Skin epidermis (tissue), 12 donors: ENCODE results near the gene NECTIN4.

Source experiments
- H3K27ac ChIP-seq, 21 experiments: fragments of 200-600 bp; sonication (generic) in 11 of 21; one replicate each; pipeline ENCODE4 v1.5.0; 2020; ENCODE audit warnings: mild to moderate bottlenecking in 3 of 21, inconsistent platforms in 2 of 21, moderate library complexity in 2 of 21
- H3K4me3 ChIP-seq, 7 experiments: fragments of 200-600 bp; sonication (generic) in 2 of 7; one replicate each; pipeline ENCODE4 v1.5.0; 2020; ENCODE audit warnings: inconsistent platforms in 2 of 7, mild to moderate bottlenecking in 2 of 7, moderate library complexity in 1 of 7

NECTIN4 gene

DNA sequence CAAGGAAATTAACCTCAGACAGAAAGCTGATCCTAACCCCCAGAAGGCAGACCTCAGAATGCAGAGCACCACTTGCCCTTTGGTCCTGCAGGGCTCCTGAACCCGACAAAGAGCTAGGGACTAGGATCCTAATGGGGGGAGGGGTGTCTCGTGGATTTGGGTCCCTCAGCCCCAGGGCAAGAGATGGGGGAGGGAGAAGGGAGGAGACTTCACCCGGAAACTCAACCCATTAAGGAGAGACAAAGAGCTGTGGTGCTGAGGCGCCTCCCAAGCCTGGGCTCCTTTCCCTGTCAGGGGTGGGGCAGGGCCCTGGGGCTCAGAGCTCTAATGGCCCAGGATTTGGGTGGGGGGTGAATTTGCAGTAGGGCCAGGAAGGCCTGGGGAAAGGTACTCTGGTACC lies 2.9 kb downstream of the NECTIN4 start:
- H3K4me3 ChIP-seq, result peak overlapping the region in 6 of 7 experiments; percentile 12 to 46 (median 39)
- H3K27ac ChIP-seq, result peak overlapping the region in 17 of 21 experiments; percentile 53 to 91 (median 80)

DNA sequence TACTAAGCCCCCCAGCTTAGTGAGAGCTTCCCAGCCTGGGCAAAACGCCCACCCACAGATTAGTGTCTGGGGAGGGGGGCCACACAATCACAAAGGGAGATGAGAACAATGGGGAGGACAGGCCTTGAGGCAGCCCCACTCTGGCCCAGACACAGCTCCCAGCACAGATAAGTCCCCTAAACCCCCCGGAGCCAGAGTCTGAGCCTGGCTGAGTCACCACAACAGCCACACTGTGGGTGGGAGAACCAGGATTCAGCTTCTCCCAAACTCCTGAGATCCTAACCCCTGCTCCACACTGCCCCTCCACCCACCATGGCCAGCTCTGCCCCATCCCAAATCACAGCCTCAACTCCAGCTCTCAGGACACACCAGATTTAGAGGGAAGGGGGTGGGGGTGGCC lies 4.2 kb downstream of the NECTIN4 start:
- peak overlapping the region in 5 of 7 experiments; percentile 0 to 46 (median 13) for H3K4me3 ChIP-seq
- peak overlapping the region in 20 of 21 experiments; percentile 42 to 91 (median 78) for H3K27ac ChIP-seq

DNA sequence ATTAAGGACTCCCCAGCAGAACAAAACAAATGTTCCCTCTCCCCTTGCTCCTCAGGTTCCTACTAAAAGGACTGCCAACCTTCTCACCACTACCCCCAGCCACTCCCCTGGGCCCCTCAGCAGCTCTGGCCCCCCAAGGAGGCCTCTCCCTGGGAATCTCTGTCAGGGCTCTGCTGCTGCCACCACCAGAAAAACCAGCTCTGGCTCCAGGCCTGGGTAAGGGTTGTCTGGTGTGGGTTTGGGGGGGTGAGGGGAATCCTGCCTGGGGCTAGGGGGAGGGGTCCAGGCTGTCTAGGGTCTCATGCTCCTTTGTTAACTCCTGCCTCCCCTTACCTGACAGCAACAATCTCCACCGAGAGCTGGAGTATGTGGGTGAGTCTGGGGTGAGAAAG lies 4.8 kb downstream of the NECTIN4 start:
- H3K4me3 ChIP-seq, result peak overlapping the region in 4 of 7 experiments; percentile 0 to 46 (median 26)
- peak overlapping the region; percentile 14 to 91 (median 77) for H3K27ac ChIP-seq

DNA sequence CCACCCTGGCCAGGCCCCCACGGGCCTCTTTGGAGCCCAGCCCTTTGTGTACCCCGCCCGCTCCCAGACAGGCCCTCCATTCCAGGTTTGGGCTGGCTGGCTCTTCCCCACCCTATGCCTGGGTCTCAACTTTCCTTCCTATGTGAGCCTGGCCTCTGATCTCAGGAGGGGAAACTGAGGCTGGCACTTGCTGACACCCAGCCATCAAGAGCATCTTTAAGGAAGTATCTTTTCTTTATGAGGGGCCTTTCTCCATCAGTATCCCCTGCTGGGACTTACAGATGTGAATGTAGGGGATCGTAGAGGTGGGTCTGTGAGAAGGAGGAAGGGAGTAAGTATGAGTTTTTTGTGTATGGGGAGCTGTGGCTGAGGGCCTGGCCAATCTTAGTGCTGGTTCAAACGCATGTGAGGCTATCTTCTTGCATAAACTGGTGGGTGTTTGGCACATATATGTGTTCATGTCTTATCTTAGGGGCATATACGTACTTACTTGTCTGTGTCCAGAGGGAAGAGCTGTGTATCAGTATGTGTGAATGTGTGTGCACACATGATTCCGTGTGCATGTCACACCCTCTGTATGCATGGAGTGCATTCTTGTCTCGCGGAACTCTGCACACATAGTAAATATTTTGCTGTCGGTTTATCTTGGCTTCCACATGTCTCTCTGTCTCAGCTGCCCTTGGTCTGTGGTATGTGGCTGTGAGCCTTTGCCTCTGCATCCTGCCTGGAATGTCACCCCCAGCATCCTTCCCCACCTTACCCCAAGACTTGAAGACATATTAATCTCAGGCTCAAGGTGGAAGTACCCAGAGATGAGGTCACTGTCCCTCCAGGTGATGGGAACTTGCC lies 5.4 kb downstream of the NECTIN4 start:
- H3K4me3 ChIP-seq, result peak overlapping the region in 1 of 7 experiments; percentile 39
- peak overlapping the region in 20 of 21 experiments; percentile 53 to 91 (median 80) for H3K27ac ChIP-seq

DNA sequence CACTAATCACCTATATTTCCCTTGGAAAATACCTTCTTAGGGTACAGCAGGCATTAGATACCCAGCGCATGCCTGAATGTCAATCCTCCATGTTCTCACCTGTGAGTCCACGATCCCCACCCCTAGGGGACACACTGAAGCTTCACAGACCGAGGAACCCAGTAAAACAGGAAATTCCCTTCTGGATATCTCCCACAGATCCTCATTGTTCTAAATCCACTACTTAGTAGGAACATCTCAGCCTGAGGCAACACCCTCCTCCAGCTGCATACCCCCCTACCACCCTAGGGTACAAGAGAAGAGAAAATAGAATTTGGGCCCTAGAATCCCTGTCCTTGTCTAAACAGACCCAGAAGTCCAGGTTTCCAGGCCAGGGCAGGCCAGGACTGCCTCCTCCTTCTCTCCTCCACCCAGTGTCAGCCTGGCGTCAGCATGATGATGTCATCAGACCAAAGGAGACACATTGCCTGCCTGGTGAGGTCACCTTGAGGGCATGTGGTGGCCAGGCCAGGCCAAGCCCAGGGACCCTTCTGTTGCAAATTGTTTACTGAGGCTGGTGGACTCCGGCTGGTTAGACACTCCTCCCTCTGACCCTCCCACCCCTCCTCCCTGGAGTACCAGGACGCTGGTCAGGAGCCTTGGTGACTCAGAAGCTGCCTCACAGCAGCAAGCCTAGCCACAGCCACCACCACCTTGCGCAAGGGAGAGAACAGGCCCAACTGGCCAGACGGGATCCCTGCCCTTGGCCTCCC lies 6.2 kb downstream of the NECTIN4 start:
- H3K4me3 ChIP-seq, result no peak overlapping the region
- peak overlapping the region in 20 of 21 experiments; percentile 51 to 91 (median 78) for H3K27ac ChIP-seq

DNA sequence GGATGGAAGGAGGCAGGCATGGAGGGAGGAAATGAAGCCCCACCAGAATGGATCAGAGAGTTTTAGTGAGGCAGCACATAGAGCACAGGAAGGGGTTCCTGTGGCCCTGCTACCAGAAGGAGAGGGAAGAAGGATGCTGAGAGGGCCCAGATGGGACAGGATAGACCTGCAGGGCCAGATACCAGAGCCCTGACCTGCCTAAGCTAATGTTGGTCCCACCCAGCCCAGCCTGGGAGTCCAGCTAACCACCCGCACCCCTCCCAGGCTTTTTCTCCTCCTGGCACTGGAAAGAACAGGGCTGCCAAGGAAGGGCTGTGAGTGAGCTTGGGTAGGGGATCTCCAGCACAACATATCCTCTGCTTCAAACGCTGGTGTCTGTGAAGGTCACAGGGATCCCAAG lies 6.9 kb downstream of the NECTIN4 start:
- peak overlapping the region in 20 of 21 experiments; percentile 51 to 91 (median 77) for H3K27ac ChIP-seq
- no peak overlapping the region for H3K4me3 ChIP-seq

DNA sequence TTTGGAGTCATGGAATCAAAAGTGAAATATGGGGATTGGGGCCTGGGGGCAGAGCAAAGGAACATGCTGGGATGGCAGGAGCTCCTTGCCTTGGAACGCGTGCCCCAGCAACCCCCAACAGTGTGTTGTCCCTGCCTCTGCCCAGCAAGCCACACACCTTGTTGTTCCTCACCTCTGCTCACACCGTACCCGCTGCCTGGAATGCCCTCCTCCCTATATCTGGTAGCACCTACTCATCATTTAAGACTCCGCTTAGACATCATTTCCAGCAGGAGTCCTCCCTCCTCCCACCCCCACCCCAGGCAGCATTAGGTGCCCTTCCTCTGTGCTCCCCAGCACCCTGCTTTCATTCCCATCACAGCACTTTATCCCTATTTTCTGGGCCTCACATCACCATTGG lies 7.8 kb downstream of the NECTIN4 start:
- peak overlapping the region in 18 of 21 experiments; percentile 31 to 91 (median 77) for H3K27ac ChIP-seq
- no peak overlapping the region for H3K4me3 ChIP-seq

DNA sequence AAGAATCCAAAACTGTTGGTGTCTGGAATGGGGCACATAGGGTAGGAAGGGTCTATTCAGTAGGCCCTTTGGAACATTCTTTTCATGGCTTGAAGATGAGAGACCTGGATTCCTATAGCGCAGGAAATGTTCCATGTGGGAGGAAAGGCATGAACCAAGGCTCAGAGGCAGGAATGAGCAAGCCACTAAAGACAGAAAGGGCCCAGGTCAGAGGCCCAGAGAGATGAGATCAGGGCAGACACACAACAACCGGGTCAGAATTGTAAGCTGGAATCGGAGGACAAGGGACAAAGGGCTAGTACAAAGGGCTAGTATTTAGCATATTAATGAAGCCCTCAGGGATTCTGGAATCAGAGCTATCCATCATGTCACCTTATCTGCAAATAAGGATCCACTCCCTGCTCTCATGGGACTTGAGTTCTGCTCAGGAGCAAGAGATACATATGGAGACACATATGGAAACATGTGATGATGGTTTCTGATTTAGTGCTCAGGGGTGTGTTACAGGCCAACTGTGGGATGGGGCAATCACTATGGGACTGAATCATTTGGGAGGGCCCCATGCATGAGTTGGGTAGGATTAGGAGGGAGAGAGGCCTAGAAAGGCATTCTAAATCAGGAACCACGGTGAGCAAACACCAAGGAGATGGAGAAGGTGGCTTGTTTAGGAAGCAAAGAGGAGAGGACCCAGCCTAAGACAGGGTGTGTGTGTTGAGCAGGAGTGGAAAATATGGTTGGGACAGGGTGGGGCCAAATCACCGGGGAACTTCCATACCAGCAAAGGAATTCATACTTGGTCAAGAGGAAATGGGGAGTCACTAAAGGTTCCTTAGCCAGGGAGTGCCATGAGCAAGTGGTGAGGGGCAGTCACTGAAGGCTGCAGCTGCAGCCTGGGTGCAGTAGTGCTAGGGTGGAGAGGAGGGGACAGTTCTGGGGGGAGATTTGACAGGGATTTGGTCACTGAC lies 8.6 kb downstream of the NECTIN4 start:
- Histone ChIP-seq H3K27ac (peak overlapping the region in 20 of 21 experiments; percentile 14 to 91 (median 66)), H3K4me3 (no peak overlapping the region)

DNA sequence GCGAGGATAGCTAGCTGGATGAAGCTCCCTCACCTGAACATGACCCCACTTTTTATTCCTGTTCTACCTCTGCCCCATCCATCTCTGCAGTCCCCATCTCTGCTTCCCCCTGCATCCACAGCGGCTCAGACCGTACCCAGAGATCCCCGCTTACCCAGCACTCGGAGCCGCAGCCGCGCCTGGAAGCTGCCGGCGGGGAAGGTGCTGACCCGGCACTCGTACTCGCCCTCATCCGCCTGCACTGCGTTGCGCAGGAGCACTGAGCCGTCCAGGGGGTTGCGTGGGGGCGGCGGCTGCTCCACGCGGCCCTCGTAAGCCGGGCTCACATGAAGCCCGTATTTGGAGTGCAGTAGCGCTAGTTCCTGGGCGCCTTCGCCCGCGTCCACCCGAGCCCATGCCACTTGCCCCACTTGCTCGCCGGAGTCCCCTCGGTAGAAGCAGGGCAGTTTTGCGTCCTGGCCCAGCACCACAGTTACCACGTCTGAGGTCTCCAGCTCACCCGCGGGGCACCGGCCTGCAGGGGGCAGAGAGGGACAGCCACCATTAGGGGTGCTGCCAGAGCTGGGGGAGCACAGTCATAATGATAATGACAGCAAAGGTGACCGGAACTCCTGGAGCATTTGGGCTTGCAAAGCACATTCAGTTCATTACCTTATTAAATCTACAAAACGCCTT lies 9.8 kb downstream of the NECTIN4 start:
- Histone ChIP-seq H3K4me3 (no peak overlapping the region), H3K27ac (peak overlapping the region in 7 of 21 experiments; percentile 1 to 90 (median 31))

DNA sequence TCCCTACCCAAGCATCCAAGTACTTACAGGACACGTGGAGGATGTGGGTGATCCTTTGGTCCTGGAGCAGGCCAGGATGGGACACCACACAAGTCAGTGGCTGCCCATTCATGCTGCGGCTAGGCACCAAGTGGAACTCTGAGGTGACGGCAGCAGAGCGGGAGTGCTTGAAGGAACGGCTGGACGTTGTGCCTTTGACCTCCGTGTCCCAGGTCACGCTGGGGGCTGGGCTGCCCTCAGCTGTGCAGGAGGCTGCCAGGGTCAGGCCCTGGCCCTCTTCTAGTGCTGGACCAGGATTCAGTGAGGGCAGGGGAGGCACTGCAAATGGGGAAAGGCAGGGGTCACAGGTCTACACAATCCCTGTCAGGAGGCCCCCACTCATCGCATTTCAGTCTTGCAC lies 11.9 kb downstream of the NECTIN4 start:
- Histone ChIP-seq H3K4me3 (no peak overlapping the region), H3K27ac (peak overlapping the region in 4 of 21 experiments; percentile 29 to 60 (median 54))

DNA sequence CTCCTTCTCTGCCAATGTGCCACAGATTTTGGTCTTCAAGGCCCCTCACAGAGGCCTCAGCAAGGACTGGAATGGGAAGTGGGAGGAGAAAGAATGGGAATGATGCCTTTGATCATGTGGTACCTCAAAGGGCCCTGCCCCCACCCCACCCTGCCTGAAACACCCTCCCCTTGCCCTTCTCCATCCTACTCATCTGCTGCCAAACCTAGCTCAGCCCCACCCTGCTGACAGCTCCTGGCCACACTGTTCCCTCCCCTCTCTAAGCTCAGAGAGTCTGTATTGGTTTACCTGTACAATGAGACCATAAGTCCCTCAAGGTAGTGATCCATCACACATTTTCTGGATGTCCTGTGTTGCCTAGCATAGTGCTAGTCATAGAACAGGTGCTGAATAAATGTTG lies 12.9 kb downstream of the NECTIN4 start:
- Histone ChIP-seq H3K4me3 (no peak overlapping the region), H3K27ac (peak overlapping the region in 6 of 21 experiments; percentile 1 to 82 (median 42))

DNA sequence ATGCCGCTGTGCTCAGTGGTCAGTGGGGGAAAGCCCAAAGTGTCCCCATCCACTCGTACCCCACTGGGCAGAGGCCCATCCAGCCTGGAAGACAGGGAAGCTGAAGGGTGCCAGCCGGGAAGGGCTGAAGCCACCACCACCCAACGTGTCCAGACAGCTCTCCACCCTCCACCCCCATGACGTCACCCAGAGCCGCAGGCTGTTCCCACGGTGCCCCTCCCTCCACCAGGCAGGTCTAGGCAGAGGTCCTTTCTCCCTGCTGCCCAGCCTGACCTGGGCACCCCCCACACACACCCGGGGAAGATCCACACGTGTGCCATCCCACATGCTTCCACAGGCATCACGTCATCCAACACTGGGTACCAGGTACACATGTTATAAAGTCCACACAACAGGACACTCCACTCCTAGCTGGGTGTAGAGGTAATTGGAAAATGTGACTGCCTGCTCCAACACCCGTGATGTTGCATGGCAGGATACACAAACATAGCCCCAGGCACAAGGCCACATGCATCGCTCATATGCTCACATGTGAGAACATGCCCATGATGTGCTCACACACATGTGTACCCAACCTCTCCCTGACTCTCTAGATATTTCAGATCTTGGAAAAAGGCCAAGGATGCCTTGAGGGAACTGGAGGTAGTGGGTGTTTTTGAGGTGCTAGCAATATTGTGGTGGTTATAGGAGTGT lies 14.5 kb downstream of the NECTIN4 start:
- H3K4me3 ChIP-seq, result no peak overlapping the region
- peak overlapping the region in 19 of 21 experiments; percentile 12 to 82 (median 66) for H3K27ac ChIP-seq

DNA sequence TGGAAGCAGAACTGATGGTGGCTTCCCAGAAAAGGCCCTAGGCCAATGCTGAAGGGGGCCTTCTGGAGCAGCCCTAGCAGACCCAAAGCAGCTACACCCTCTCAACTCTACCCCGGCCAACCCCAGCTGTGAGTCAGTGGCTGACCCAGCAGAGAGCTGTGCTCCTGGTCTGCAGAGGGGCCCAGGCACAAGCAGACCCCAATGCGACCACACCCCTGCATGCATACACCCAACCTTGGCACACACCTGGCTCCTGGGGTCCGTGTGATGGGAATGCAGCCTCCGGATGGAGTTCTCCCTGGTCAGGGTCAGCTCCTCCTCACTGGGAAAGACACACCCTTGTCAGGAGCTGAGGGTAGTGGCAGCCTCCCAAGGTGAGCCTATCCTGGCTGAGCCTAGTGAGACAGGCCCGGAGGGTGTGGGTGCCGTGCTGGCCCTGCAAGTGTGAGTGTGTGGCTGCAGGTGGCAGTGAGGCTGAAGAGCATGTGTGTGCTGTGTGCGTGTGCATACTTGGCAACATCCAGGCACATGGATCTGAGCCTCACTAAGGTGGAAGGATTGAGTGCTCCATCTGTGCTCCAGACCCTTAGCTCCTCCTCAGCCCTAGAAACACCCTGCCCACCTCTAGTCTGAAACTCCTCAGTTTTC lies 15.8 kb downstream of the NECTIN4 start:
- H3K4me3 ChIP-seq, result peak overlapping the region in 1 of 7 experiments; percentile 5
- H3K27ac ChIP-seq, result peak overlapping the region in 17 of 21 experiments; percentile 12 to 82 (median 66)

DNA sequence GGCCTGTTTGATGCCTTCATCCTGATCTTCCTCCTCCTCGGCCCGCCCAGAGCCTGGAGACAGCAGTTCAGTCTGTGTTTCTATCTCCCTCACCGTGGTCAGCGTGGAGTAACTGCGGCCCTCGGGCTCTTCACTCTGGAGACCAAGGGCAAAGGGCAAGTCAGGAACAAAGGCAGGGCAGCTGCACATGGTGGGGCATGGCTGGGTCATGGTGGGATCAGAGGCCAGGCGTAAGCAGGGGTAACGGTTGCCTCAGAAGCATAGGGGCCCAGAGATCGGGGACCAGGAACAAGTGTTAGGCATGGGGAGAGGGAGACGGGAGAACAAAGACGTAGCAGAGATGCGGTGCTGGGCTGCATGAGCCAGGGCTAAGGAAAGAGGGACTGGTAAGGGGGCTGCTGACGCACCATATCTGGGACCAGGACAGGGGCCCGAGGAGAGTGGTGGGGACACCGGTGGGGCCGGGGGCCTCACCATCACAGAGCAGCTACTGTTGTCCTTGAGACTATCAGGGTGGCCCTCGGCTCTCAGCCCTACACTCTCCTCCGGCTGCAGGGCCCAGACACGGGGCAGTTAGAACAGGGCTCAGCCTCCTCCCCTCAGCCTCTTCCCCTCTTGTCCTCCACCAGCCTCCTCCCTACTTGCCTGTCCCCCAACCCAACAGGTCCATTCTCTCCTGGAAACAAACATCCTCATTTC lies 16.5 kb downstream of the NECTIN4 start:
- Histone ChIP-seq H3K4me3 (no peak overlapping the region), H3K27ac (peak overlapping the region in 4 of 21 experiments; percentile 10 to 66 (median 40))

DNA sequence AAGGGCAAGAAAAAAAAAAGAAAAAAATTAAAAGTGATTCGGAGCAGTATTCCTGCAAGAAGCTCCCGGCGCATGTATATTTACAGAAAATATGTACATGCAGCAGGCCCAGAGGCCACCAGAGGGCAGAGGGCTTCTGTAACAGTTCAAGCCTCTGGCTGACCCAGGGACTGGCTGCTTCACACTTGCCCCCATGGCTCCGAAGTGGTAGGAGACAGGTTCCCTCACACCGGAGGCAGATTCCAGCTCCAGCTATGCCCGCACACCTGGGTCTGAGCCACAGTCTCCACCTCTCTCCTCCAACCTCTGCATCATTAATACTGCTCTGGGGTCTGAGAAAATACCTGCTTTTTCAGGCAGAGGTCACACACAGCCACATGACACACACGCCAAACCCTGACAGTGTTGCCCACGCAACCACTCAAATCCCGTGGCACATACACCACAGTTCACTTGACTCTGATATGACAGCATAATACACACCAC lies 17.4 kb downstream of the NECTIN4 start:
- Histone ChIP-seq H3K27ac (no peak overlapping the region), H3K4me3 (no peak overlapping the region)

DNA sequence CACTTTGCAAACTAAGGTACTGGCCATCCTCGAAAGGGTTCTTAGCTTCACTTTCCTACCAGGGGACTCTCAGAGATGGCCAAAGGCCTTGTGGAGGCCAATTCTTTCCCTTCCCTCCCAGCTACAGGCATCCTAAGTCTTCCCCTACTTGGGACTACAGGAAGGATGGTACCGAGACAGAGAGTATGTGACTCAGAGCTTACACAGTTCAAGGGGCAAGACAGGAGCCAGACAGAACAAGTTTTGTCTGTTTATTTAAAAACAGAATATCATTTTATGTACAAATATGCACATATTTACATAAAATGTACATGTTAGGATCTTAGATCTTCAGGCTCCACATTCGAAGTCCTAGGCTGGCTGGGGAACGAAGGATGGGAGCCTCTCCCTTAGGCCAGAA lies 18.6 kb downstream of the NECTIN4 start:
- no peak overlapping the region for H3K4me3 ChIP-seq
- H3K27ac ChIP-seq, result peak overlapping the region in 9 of 21 experiments; percentile 28 to 99 (median 91)
